A549 treated with DMSO at 1 μM for 4 hours (cell line): ENCODE data around the gene PTPRG. TPM values are rescaled to one million over a fixed set of nuclear protein-coding genes. Genes with fewer than 3 reads are reported as not detected.

Source experiments
- total RNA-seq: library from RNA; stranded (reverse); fragments of 200-300 nt; extraction: Qiagen RNA extraction; gene quantifications from 5 replicates; pipeline ENCODE4 v1.2.3, GENCODE V29; 2022; ENCODE audit warnings: low read depth

PTPRG gene
- 2.3 to 3.5 TPM (median 3.2 TPM) in 5 replicates for total RNA-seq

GRCh38 chr3:61561374-61562041 is at the start of gene PTPRG:
Gene PTPRG, plus strand, starts transcription at chr3:61561571. Its CDS starts 717 bp downstream, at chr3:61562288.

